BLaER1 treated with 17β-estradiol and CSF1 and Interleukin-3, amounts not matched to agents 10 nM and 100 nM (cell line): ENCODE data around the gene DCST2.

Experiments
- H3K27ac ChIP-seq, 11 experiments: shearing (Covaris generic); formaldehyde crosslinking; 2 replicates each; pipeline ENCODE4 v1.8.1; 2022
- H3K27me3 ChIP-seq, 11 experiments: shearing (Covaris generic); formaldehyde crosslinking; 2 replicates each; pipeline ENCODE4 v1.8.1; 2022
- H3K36me3 ChIP-seq, 11 experiments: shearing (Covaris generic); formaldehyde crosslinking; 2 replicates each; pipeline ENCODE4 v1.8.1; 2022
- H3K4me1 ChIP-seq, 10 experiments: shearing (Covaris generic); formaldehyde crosslinking; 2 replicates each; pipeline ENCODE4 v1.8.1; 2022
- H3K4me2 ChIP-seq, 11 experiments: shearing (Covaris generic); formaldehyde crosslinking; 2 replicates each; pipeline ENCODE4 v1.8.1; 2022
- H3K4me3 ChIP-seq, 10 experiments: shearing (Covaris generic); formaldehyde crosslinking; 2 replicates each; pipeline ENCODE4 v1.8.1; 2022
- H3K9ac ChIP-seq, 11 experiments: shearing (Covaris generic); formaldehyde crosslinking; 2 replicates each; pipeline ENCODE4 v1.8.1; 2022
- H3K9me3 ChIP-seq, 11 experiments: shearing (Covaris generic); formaldehyde crosslinking; replicated peaks in 1 of 11; 2 replicates each; pipeline ENCODE4 v1.8.1; 2022
- H4K20me1 ChIP-seq, 11 experiments: shearing (Covaris generic); formaldehyde crosslinking; 2 replicates each; pipeline ENCODE4 v1.8.1; 2022
- Cebpa-rat ChIP-seq, 11 experiments: shearing (Covaris generic); IDR thresholded peaks; 2 replicates each; pipeline ENCODE4 v1.8.1; 2022

DCST2 gene

DNA sequence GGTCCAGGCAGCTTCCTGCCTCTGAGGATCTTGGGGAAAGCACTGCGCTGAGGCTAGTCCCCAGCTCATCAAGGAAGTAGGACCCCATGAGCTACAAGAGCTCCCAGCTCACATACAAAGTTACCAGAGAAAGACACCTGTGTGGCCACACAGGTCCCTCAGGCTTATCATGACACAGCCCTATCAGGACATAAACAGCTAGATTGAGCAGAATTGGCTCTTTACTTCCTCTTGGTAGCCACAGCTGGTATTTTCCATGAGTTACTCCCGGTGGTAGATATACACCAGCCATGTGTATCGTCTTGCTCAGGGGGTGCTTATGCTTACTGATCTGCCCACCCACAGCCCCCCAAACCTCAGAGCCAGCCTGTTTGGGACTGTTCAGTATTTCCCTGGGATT lies 39.0 kb downstream of the DCST2 start:
- H3K9me3 ChIP-seq = no peaks in the 10 kb centered on the region
- H4K20me1 ChIP-seq = peaks cover 0 to 19% (median 12%) of the 10 kb centered on the region in 11 experiments; a peak in 17 of 22 replicates
- TF ChIP-seq Cebpa-rat (IDR thresholded peaks at IDR 0.05) = no peak
- peak overlapping the region in 4 of 11 experiments; percentile 3 to 24 (median 6); a peak in 1 of 22 replicates for H3K9ac ChIP-seq
- peak overlapping the region in 7 of 11 experiments; percentile 6 to 48 (median 33); a peak in 10 of 22 replicates for H3K27ac ChIP-seq
- peaks cover 60 to 76% (median 70%) of the 10 kb centered on the region in 10 experiments for H3K4me1 ChIP-seq
- H3K4me2 ChIP-seq = peak overlapping the region; percentile 42 to 100 (median 59)
- H3K4me3 ChIP-seq = no peak overlapping the region
- peaks cover 13 to 32% (median 22%) of the 10 kb centered on the region in 11 experiments for H3K36me3 ChIP-seq
- no peaks in the 10 kb centered on the region for H3K27me3 ChIP-seq

DNA sequence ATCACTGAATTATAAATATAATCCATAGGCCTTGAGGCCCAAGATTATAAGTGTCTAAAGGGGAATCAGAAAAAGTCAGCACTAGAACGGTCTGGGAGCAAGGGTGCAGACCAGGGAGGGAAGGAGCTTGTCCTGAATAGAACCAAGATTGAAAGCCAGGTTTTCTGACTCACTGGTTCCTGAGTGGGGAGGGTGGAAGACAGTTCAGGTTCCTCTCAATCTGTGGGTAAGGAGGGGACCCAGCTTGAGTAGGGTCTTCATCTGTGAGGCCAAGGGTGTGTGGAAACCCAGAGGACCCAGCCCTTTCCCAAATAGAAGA lies 39.4 kb downstream of the DCST2 start:
- Histone ChIP-seq H3K9me3 (no peaks in the 10 kb centered on the region), H3K4me2 (peak overlapping the region; percentile 42 to 100 (median 59)), H4K20me1 (peaks cover 0 to 23% (median 16%) of the 10 kb centered on the region in 11 experiments; a peak in 18 of 22 replicates), H3K4me3 (no peak overlapping the region), H3K9ac (peak overlapping the region in 3 of 11 experiments; percentile 3 to 10 (median 3); a peak in 1 of 22 replicates), H3K27me3 (no peaks in the 10 kb centered on the region), H3K4me1 (peaks cover 57 to 76% (median 69%) of the 10 kb centered on the region in 10 experiments), H3K36me3 (peaks cover 17 to 35% (median 25%) of the 10 kb centered on the region in 11 experiments), H3K27ac (peak overlapping the region in 6 of 11 experiments; percentile 6 to 48 (median 30); a peak in 10 of 22 replicates)
- TF ChIP-seq Cebpa-rat (IDR thresholded peaks at IDR 0.05) = no peak

DNA sequence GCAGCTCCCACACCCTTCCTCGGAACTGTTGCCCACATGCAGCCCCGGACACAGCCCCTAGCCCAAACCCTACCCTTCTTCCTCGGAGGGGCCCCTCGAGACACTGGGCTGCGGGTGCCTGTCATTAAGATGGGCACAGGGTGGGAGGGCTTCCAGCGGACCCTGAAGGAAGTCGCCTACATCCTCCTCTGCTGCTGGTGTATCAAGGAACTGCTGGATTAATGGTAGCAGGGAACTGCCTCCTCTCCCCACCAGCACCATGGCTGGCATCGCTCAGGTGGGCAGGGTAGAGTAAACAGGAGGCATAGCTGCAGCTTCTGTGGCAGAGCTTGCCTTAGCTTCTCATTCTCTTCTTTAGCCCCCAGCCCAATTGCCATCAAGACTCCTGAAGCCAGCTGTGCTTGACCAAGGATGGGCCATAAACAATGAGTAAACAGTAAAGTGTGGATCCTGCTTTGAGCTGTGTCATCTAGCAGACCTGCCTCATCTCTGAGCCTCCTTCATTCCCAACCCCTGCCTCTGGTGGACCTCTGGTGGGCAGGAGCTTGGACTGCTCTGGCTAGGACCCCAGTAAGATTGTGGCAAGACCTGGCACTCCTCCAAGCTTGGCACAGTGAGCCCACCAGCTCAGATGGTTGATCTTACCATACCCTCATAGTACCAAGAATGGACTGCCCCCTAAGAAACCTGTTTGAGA lies 39.9 kb downstream of the DCST2 start, which contains the start of gene LENEP:
TSS of gene LENEP (plus strand) at position 15 of the 697 bp plus-strand sequence. CDS start at position 37, 22 bp downstream.
- Histone ChIP-seq H3K4me2 (peak within 1 kb of the TSS; percentile 42 to 100 (median 59)), H3K36me3 (peaks cover 22 to 40% (median 30%) of the 10 kb centered on the region in 11 experiments), H3K4me1 (peaks cover 56 to 76% (median 67%) of the 10 kb centered on the region in 10 experiments), H3K27me3 (no peaks in the 10 kb centered on the region), H3K27ac (peak within 1 kb of the TSS in 7 of 11 experiments; percentile 20 to 48 (median 33); a peak in 13 of 22 replicates), H3K9ac (peak within 1 kb of the TSS in 6 of 11 experiments; percentile 3 to 44 (median 22); a peak in 7 of 22 replicates), H3K4me3 (no peak within 1 kb of the TSS), H4K20me1 (peaks cover 0 to 28% (median 21%) of the 10 kb centered on the region in 11 experiments; a peak in 18 of 22 replicates), H3K9me3 (no peaks in the 10 kb centered on the region)
- no peak for TF ChIP-seq Cebpa-rat (IDR thresholded peaks at IDR 0.05)

DNA sequence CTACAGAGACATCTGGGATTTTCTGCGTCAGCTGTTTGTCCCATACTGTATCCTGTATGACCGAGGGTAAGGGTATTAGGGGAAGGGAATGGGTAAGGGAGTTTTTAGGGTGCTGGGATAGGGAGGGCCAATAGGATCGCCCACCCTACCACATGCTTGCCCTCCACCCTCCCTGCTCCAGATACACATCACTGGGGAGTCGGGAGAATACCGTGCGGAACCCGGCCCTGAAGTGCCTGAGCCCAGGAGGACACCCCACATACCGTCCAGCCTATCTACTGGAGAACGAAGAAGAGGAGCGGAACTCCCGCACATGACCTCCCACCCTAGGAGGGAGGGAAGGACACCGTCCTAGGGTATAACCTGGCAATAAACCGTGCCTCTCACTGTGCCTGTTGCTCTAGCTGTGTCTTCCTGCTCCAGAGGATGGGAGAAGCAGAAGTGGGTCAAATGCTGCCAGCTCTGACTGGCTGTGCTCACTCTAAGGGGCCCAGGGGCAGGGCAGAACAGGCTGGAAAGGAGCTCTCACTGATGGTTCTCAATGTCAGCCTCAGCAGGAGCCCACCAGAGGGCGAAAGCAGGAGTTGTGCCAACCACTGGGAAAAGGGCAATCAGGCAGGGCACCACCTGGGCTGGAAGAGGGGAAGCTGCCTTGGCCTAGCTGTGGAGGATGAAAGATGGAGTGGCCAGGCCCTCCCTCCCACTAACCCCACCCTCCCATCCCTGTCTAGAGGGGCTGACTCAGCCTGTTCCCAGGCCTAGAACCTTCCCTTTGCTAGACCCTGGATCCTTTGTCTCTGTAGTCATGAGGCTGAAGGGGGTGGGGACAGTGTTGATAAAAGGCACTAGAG lies 40.6 kb downstream of the DCST2 start:
- H3K4me1 ChIP-seq = peaks cover 51 to 77% (median 68%) of the 10 kb centered on the region in 10 experiments
- H3K27ac ChIP-seq = peak overlapping the region in 5 of 11 experiments; percentile 20 to 48 (median 37); a peak in 9 of 22 replicates
- H3K9me3 ChIP-seq = no peaks in the 10 kb centered on the region
- TF ChIP-seq Cebpa-rat (IDR thresholded peaks at IDR 0.05) = no peak
- no peaks in the 10 kb centered on the region for H3K27me3 ChIP-seq
- peak overlapping the region in 5 of 11 experiments; percentile 18 to 44 (median 23); a peak in 6 of 22 replicates for H3K9ac ChIP-seq
- H3K36me3 ChIP-seq = peaks cover 30 to 48% (median 38%) of the 10 kb centered on the region in 11 experiments
- peak overlapping the region; percentile 18 to 100 (median 50); a peak in 18 of 22 replicates for H3K4me2 ChIP-seq
- no peak overlapping the region for H3K4me3 ChIP-seq
- H4K20me1 ChIP-seq = peaks cover 0 to 35% (median 29%) of the 10 kb centered on the region in 11 experiments; a peak in 18 of 22 replicates

DNA sequence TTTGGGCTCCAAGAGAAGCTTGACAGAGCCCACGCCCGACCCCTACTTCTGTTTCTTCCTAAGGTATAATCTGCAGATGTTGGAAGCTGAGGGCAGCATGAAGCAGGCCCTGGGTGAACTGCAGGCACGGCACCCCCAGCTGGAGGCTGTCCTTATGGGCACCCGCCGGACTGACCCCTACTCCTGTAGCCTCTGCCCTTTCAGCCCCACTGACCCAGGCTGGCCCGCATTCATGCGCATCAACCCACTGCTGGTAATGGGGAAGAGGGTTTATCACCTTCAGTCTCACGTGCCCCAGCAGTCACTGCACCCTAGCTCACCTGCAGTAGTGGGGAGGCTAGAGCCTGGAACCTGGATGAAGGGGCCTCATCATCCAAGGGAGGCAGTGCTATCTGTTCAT lies 43.3 kb downstream of the DCST2 start:
- Histone ChIP-seq H3K4me3 (no peak overlapping the region), H3K27ac (no peak overlapping the region), H3K4me2 (no peak overlapping the region), H3K9ac (peak overlapping the region in 1 of 11 experiments; percentile 31; a peak in 1 of 22 replicates), H3K36me3 (peaks cover 49 to 72% (median 59%) of the 10 kb centered on the region in 11 experiments), H3K9me3 (no peaks in the 10 kb centered on the region), H3K4me1 (peaks cover 34 to 68% (median 51%) of the 10 kb centered on the region in 10 experiments), H4K20me1 (peaks cover 0 to 52% (median 39%) of the 10 kb centered on the region in 11 experiments; a peak in 18 of 22 replicates), H3K27me3 (no peaks in the 10 kb centered on the region)
- no peak for TF ChIP-seq Cebpa-rat (IDR thresholded peaks at IDR 0.05)

DNA sequence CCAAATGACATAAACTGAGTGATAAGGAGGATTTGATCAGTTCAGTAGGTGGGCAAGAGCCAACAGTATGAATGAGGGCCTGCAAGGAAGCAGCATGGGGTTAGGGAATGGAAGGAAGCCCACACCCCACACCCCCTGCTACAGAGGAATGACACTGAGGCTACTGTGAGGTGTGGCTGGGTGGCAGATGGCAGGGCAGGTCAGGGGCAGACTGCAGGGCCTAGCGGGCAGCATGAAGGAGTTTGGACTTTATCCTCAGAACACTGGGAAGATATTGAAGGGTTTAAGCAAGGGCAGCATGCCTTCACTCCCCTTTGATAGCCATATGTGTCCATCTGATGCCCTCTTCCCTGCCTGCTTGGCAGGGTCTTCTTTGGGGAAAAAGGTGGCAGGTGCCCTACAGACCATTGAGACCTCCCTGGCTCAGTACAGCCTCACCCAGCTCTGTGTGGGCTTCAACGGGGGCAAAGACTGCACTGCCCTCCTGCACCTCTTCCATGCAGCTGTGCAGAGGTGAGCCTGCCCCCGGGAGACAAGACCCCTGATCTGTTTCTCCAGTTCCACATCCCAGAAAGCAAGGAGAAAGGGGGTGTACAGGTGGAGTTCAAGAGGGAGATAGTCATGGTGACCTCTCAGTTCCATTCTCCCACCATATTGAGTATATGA lies 44.3 kb downstream of the DCST2 start:
- no peak for TF ChIP-seq Cebpa-rat (IDR thresholded peaks at IDR 0.05)
- peak overlapping the region in 2 of 11 experiments; percentile 7 to 19; a peak in 3 of 22 replicates for H3K4me2 ChIP-seq
- H3K36me3 ChIP-seq = peaks cover 49 to 78% (median 59%) of the 10 kb centered on the region in 11 experiments
- H3K27me3 ChIP-seq = no peaks in the 10 kb centered on the region
- peaks cover 0 to 52% (median 39%) of the 10 kb centered on the region in 11 experiments; a peak in 18 of 22 replicates for H4K20me1 ChIP-seq
- H3K4me3 ChIP-seq = no peak overlapping the region
- no peak overlapping the region for H3K27ac ChIP-seq
- peak overlapping the region in 5 of 11 experiments; percentile 10 to 60 (median 39); a peak in 7 of 22 replicates for H3K9ac ChIP-seq
- no peaks in the 10 kb centered on the region for H3K9me3 ChIP-seq
- peaks cover 34 to 68% (median 52%) of the 10 kb centered on the region in 10 experiments for H3K4me1 ChIP-seq

DNA sequence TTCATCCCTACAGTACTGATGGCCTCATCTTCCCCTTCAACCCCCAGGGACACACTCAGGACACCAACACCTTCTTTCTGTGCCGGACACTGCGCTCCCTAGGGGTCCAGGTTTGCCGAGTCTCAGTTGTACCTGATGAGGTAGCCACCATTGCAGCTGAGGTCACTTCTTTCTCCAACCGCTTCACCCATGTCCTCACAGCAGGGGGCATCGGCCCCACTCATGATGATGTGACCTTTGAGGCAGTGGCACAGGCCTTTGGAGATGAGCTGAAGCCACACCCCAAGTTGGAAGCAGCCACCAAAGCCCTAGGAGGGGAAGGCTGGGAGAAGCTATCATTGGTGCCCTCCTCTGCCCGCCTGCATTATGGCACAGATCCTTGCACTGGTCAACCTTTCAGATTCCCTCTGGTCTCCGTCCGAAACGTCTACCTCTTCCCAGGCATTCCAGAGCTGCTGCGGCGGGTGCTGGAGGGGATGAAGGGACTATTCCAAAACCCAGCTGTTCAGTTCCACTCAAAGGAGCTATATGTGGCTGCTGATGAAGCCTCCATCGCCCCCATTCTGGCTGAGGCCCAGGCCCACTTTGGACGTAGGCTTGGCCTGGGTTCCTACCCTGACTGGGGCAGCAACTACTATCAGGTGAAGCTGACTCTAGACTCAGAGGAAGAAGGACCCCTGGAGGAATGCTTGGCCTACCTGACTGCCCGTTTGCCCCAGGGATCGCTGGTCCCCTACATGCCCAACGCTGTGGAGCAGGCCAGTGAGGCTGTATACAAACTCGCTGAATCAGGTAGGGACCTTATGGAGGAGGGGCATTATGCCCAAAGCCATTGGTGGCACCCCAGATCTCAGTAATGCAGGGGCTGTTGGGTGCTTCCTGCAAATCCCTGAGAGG lies 45.3 kb downstream of the DCST2 start:
- Histone ChIP-seq H3K9ac (peak overlapping the region in 5 of 11 experiments; percentile 3 to 60 (median 10); a peak in 9 of 22 replicates), H3K9me3 (no peaks in the 10 kb centered on the region), H4K20me1 (peaks cover 0 to 52% (median 39%) of the 10 kb centered on the region in 11 experiments; a peak in 18 of 22 replicates), H3K36me3 (peaks cover 49 to 78% (median 59%) of the 10 kb centered on the region in 11 experiments), H3K27ac (no peak overlapping the region), H3K4me1 (peaks cover 32 to 65% (median 48%) of the 10 kb centered on the region in 10 experiments), H3K4me3 (no peak overlapping the region), H3K4me2 (peak overlapping the region in 3 of 11 experiments; percentile 1 to 29 (median 19); a peak in 3 of 22 replicates), H3K27me3 (no peaks in the 10 kb centered on the region)
- TF ChIP-seq Cebpa-rat (IDR thresholded peaks at IDR 0.05) = no peak
